Activated T-helper 17 cell treated with anti-CD3 and anti-CD28 coated beads, Interleukin-2, amount 50 U/mL, for 72 hours (primary cell): ENCODE data around the gene HIKESHI. TPM values are rescaled to one million over a fixed set of nuclear protein-coding genes. Genes with fewer than 3 reads are reported as not detected.

ENCODE experiments used
- ATAC-seq: fragments of 150-1000 bp; cut with Tn5 transposase; replicated peaks from 2 replicates; pipeline ENCODE4 v1.10.0; 2021; ENCODE audit warnings: mild to moderate bottlenecking, moderate library complexity
- H3K27ac Mint-ChIP-seq: one replicate; pipeline ENCODE4 v1.8.0; 2022; ENCODE audit warnings: mixed read lengths
- H3K27me3 Mint-ChIP-seq: one replicate; pipeline ENCODE4 v1.8.0; 2022; ENCODE audit warnings: mixed read lengths
- H3K36me3 Mint-ChIP-seq: one replicate; pipeline ENCODE4 v1.8.0; 2022; ENCODE audit warnings: low read depth, mild to moderate bottlenecking, mixed read lengths
- H3K4me1 Mint-ChIP-seq: one replicate; pipeline ENCODE4 v1.8.0; 2022; ENCODE audit warnings: mixed read lengths
- H3K4me3 Mint-ChIP-seq: one replicate; pipeline ENCODE4 v1.8.0; 2022; ENCODE audit warnings: mild to moderate bottlenecking, mixed read lengths
- H3K9me3 Mint-ChIP-seq: one replicate; pipeline ENCODE4 v1.8.0; 2022; ENCODE audit warnings: mixed read lengths
- total RNA-seq, 2 donors: library from RNA; stranded (reverse); gene quantifications; one replicate each; pipeline ENCODE4 v1.2.3, GENCODE V29; 2022

The HIKESHI gene
- 10 to 100 TPM; 36.2 to 48.1 TPM for total RNA-seq

- ATAC-seq, result peak; percentile 99
- Mint-ChIP-seq H3K4me3 (peak within 1 kb of the TSS; percentile 100), H3K27ac (peak within 1 kb of the TSS; percentile 100), H3K4me1 (peaks cover 15% of the 10 kb centered on the region), H3K36me3 (peaks cover 25% of the 10 kb centered on the region), H3K27me3 (no peaks in the 10 kb centered on the region), H3K9me3 (no peaks in the 10 kb centered on the region)
Observed at GRCh38 chr11:86302092-86302793, at the start of gene HIKESHI. Gene HIKESHI (plus strand): TSS chr11:86302240. CDS start chr11:86302449, 209 bp downstream.

- Mint-ChIP-seq H3K4me3 (peak overlapping the region; percentile 14), H3K27me3 (no peaks in the 10 kb centered on the region), H3K9me3 (no peaks in the 10 kb centered on the region), H3K36me3 (peaks cover 94% of the 10 kb centered on the region), H3K4me1 (peaks cover 16% of the 10 kb centered on the region), H3K27ac (peak overlapping the region; percentile 25)
- peak; percentile 64 for ATAC-seq
Observed at GRCh38 chr11:86255896-86256295, 46.1 kb upstream of the HIKESHI start.

- peak; percentile 52 for ATAC-seq
- peak overlapping the region; percentile 15 for H3K4me3 Mint-ChIP-seq
- peaks cover 11% of the 10 kb centered on the region for H3K4me1 Mint-ChIP-seq
- no peaks in the 10 kb centered on the region for H3K9me3 Mint-ChIP-seq
- peak overlapping the region; percentile 17 for H3K27ac Mint-ChIP-seq
- H3K36me3 Mint-ChIP-seq, result peaks cover 94% of the 10 kb centered on the region
- H3K27me3 Mint-ChIP-seq, result no peaks in the 10 kb centered on the region
Observed at GRCh38 chr11:86256608-86257007, 45.4 kb upstream of the HIKESHI start.

GRCh38 chr11:86257446-86257845 is 44.6 kb upstream of the HIKESHI start:
- no peak for ATAC-seq
- Mint-ChIP-seq H3K27ac (no peak overlapping the region), H3K4me3 (no peak overlapping the region), H3K27me3 (no peaks in the 10 kb centered on the region), H3K36me3 (peaks cover 94% of the 10 kb centered on the region), H3K9me3 (no peaks in the 10 kb centered on the region), H3K4me1 (peaks cover 4% of the 10 kb centered on the region)

GRCh38 chr11:86259730-86260129 is 42.3 kb upstream of the HIKESHI start:
- ATAC-seq, result no peak
- no peak overlapping the region for H3K27ac Mint-ChIP-seq
- peaks cover 8% of the 10 kb centered on the region for H3K4me1 Mint-ChIP-seq
- no peaks in the 10 kb centered on the region for H3K27me3 Mint-ChIP-seq
- peaks cover 98% of the 10 kb centered on the region for H3K36me3 Mint-ChIP-seq
- no peaks in the 10 kb centered on the region for H3K9me3 Mint-ChIP-seq
- no peak overlapping the region for H3K4me3 Mint-ChIP-seq

- Mint-ChIP-seq H3K36me3 (peaks cover 98% of the 10 kb centered on the region), H3K27me3 (no peaks in the 10 kb centered on the region), H3K27ac (no peak overlapping the region), H3K4me3 (no peak overlapping the region), H3K9me3 (no peaks in the 10 kb centered on the region), H3K4me1 (peaks cover 12% of the 10 kb centered on the region)
- no peak for ATAC-seq
Observed at GRCh38 chr11:86261328-86261727, 40.7 kb upstream of the HIKESHI start.

GRCh38 chr11:86262387-86262786 is 39.7 kb upstream of the HIKESHI start:
- Mint-ChIP-seq H3K27ac (peak overlapping the region; percentile 51), H3K9me3 (no peaks in the 10 kb centered on the region), H3K4me3 (no peak overlapping the region), H3K27me3 (no peaks in the 10 kb centered on the region), H3K4me1 (peaks cover 12% of the 10 kb centered on the region), H3K36me3 (peaks cover 98% of the 10 kb centered on the region)
- no peak for ATAC-seq

GRCh38 chr11:86264649-86265048 is 37.4 kb upstream of the HIKESHI start:
- H3K36me3 Mint-ChIP-seq, result peaks cover 98% of the 10 kb centered on the region
- H3K27ac Mint-ChIP-seq, result peak overlapping the region; percentile 41
- H3K4me3 Mint-ChIP-seq, result no peak overlapping the region
- H3K27me3 Mint-ChIP-seq, result no peaks in the 10 kb centered on the region
- H3K9me3 Mint-ChIP-seq, result no peaks in the 10 kb centered on the region
- ATAC-seq, result no peak
- peaks cover 12% of the 10 kb centered on the region for H3K4me1 Mint-ChIP-seq

- Mint-ChIP-seq H3K36me3 (peaks cover 98% of the 10 kb centered on the region), H3K27ac (no peak overlapping the region), H3K27me3 (no peaks in the 10 kb centered on the region), H3K4me3 (no peak overlapping the region), H3K9me3 (no peaks in the 10 kb centered on the region), H3K4me1 (peaks cover 12% of the 10 kb centered on the region)
- ATAC-seq, result no peak
Observed at GRCh38 chr11:86265194-86265593, 36.8 kb upstream of the HIKESHI start.

- Mint-ChIP-seq H3K27ac (no peak overlapping the region), H3K4me3 (no peak overlapping the region), H3K4me1 (peaks cover 10% of the 10 kb centered on the region), H3K27me3 (no peaks in the 10 kb centered on the region), H3K36me3 (peaks cover 100% of the 10 kb centered on the region), H3K9me3 (no peaks in the 10 kb centered on the region)
- ATAC-seq, result no peak
Observed at GRCh38 chr11:86269645-86270044, 32.4 kb upstream of the HIKESHI start.

GRCh38 chr11:86274503-86274902 is 27.5 kb upstream of the HIKESHI start:
- Mint-ChIP-seq H3K4me1 (peaks cover 16% of the 10 kb centered on the region), H3K36me3 (peaks cover 100% of the 10 kb centered on the region)
- no peak for ATAC-seq

GRCh38 chr11:86274999-86275398 is 27.0 kb upstream of the HIKESHI start:
- peaks cover 100% of the 10 kb centered on the region for H3K36me3 Mint-ChIP-seq

More at GRCh38 chr11:86274503-86274902, 27.5 kb upstream of the HIKESHI start:
- H3K27ac Mint-ChIP-seq, result no peak overlapping the region
- no peak overlapping the region for H3K4me3 Mint-ChIP-seq
- no peaks in the 10 kb centered on the region for H3K9me3 Mint-ChIP-seq
- H3K27me3 Mint-ChIP-seq, result no peaks in the 10 kb centered on the region

GRCh38 chr11:86275493-86276370 is 26.3 kb upstream of the HIKESHI start:
- H3K4me1 Mint-ChIP-seq, result peaks cover 16% of the 10 kb centered on the region
- peak; percentile 57 for ATAC-seq
- peaks cover 100% of the 10 kb centered on the region for H3K36me3 Mint-ChIP-seq
- H3K4me3 Mint-ChIP-seq, result no peak overlapping the region
- H3K27me3 Mint-ChIP-seq, result no peaks in the 10 kb centered on the region
- no peaks in the 10 kb centered on the region for H3K9me3 Mint-ChIP-seq
- H3K27ac Mint-ChIP-seq, result peak overlapping the region; percentile 49

More at GRCh38 chr11:86274999-86275398, 27.0 kb upstream of the HIKESHI start:
- Mint-ChIP-seq H3K4me1 (peaks cover 16% of the 10 kb centered on the region), H3K4me3 (no peak overlapping the region), H3K9me3 (no peaks in the 10 kb centered on the region), H3K27me3 (no peaks in the 10 kb centered on the region), H3K27ac (no peak overlapping the region)
- ATAC-seq, result no peak

- H3K27ac Mint-ChIP-seq, result no peak overlapping the region
- peaks cover 31% of the 10 kb centered on the region for H3K4me1 Mint-ChIP-seq
- H3K36me3 Mint-ChIP-seq, result peaks cover 98% of the 10 kb centered on the region
- no peaks in the 10 kb centered on the region for H3K27me3 Mint-ChIP-seq
- ATAC-seq, result no peak
- no peaks in the 10 kb centered on the region for H3K9me3 Mint-ChIP-seq
- no peak overlapping the region for H3K4me3 Mint-ChIP-seq
Observed at GRCh38 chr11:86277741-86278140, 24.3 kb upstream of the HIKESHI start.

- no peak for ATAC-seq
- Mint-ChIP-seq H3K36me3 (peaks cover 96% of the 10 kb centered on the region), H3K27ac (no peak overlapping the region), H3K9me3 (no peaks in the 10 kb centered on the region), H3K27me3 (no peaks in the 10 kb centered on the region), H3K4me1 (peaks cover 33% of the 10 kb centered on the region), H3K4me3 (no peak overlapping the region)
Observed at GRCh38 chr11:86278226-86278625, 23.8 kb upstream of the HIKESHI start.
